Heart right ventricle (tissue), 16 donors: ENCODE results near the gene LRG1. TPM values are rescaled to one million over a fixed set of nuclear protein-coding genes. Genes with fewer than 3 reads are reported as not detected.
"Not testable (repeated sequence)": the region's sequence is repeated elsewhere in the genome, so short reads cannot be mapped to it uniquely, and the experiment has no call there.

Source experiments
- ATAC-seq, 8 donors: fragments of 200-7000 bp; cut with Tn5 transposase; one replicate each; pipeline ENCODE4 v1.9.1; 2020; ENCODE audit warnings: mild to moderate bottlenecking in 8 of 8, moderate library complexity in 8 of 8, moderate number of reproducible peaks in 1 of 8
- DNase-seq, 2 donors: peaks; one replicate each; pipeline ENCODE4 v3.0.0-alpha.2; 2020
- H3K27ac ChIP-seq, 10 donors: fragments of 200-600 bp; sonication (generic) in 2 of 10; one replicate each; pipeline versions ENCODE4 v1.5.0 to v1.8.0; 2020 to 2022; ENCODE audit warnings: mild to moderate bottlenecking in 3 of 10
- H3K27me3 ChIP-seq, 7 donors: fragments of 200-600 bp; one replicate each; pipeline ENCODE4 v1.8.0; 2021 to 2022; ENCODE audit warnings: mild to moderate bottlenecking in 2 of 7
- H3K36me3 ChIP-seq, 9 donors: fragments of 200-600 bp; sonication (generic) in 1 of 9; one replicate each; pipeline versions ENCODE4 v1.5.0 to v1.8.0; 2020 to 2022; ENCODE audit warnings: mild to moderate bottlenecking in 2 of 9
- H3K4me1 ChIP-seq, 9 donors: fragments of 200-600 bp; sonication (generic) in 1 of 9; one replicate each; pipeline versions ENCODE4 v1.5.0 to v1.8.0; 2020 to 2022; ENCODE audit warnings: mild to moderate bottlenecking in 4 of 9
- H3K4me3 ChIP-seq, 10 donors: fragments of 200-600 bp; sonication (generic) in 2 of 10; one replicate each; pipeline versions ENCODE4 v1.5.0 to v1.8.0; 2020 to 2022; ENCODE audit warnings: mild to moderate bottlenecking in 7 of 10, moderate library complexity in 2 of 10
- H3K9me3 ChIP-seq, 11 donors: fragments of 200-600 bp in 10 of 11; sonication (generic) in 2 of 11; one replicate each; pipeline versions ENCODE4 v1.5.0 to v1.8.0; 2013 to 2022; ENCODE audit warnings: mild to moderate bottlenecking in 2 of 11, control low read depth in 1 of 11, moderate library complexity in 1 of 11
- CTCF ChIP-seq, 9 donors: fragments of 200-600 bp; sonication (generic) in 2 of 9; IDR thresholded peaks; one replicate each; pipeline versions ENCODE4 v1.5.0 to v1.8.0; 2021 to 2022; ENCODE audit warnings: antibody characterized with exemption in 9 of 9, mild to moderate bottlenecking in 5 of 9, moderate library complexity in 1 of 9
- WGBS, 2 donors: extraction: QIAGEN DNeasy Blood & Tissue Kit; methylation state at CpG; one replicate each; pipeline ENCODE4 v1.1.7; 2013; ENCODE audit warnings: inconsistent platforms in 1 of 2; 5-methylcytosine and 5-hydroxymethylcytosine counted together
- intact Hi-C, 10 donors: fragments of 100-400 bp; cut with DNase I; formaldehyde crosslinking; loops; one replicate each; pipeline versions ENCODE4 v1.11.1 to v1.14.2; 2022
- polyA plus RNA-seq, 2 donors: library from polyadenylated mRNA; stranded (reverse); fragments of 200-250 nt; gene quantifications; one replicate each; pipeline ENCODE4 v1.2.3, GENCODE V29; 2013
- total RNA-seq, 10 donors: library from RNA; stranded (reverse); fragmentation: NEBNext Ultra II Directional in 3 of 10; extraction: Animal tissue kit (Norgen Biotek cat#: 25700) in 3 of 10; gene quantifications; one replicate each; pipeline versions ENCODE4 v1.2.1 to v1.2.4, GENCODE V29; 2021 to 2023
- donor health status: Arrhythmogenic right ventricular cardiomyopathy.
- donor health status: ischemic (EF 13 %, LVEDD 7.1; RV severe dilation, severe dysfunction).
- donor health status: healthy with polysubstance abuse.
- donor health status: DM: no; HTN: yes; CAD: no.
- donor health status: DM: no; HTN: no; CAD: no.
- donor health status: ischemic (EF 25% LVEDD 6.9; RV normal size, moderate dysfunction).
- donor health status: ischemic (EF 25% LVEDD 5.7; RV mildly dilated, moderate dysfunction).
- donor health status: healthy.
- donor health status: DM: yes; HTN: yes; CAD: no.
- donor health status: Ischemic cardiomyopathy.
- donor health status: ischemic (EF 35%, LVEDD 5.7; RV mildly dilated, moderate dysfunction).
- donor health status: nonischemic (EF 11% LVEDD 7.7; RV severe dilation, severe dysfunction).
- donor health status: DM: yes; HTN: yes; CAD: no.
- donor health status: PGD.
- donor health status: ischemic (EF 29% LVEDD 5.4; RV normal size, mild dysfunction).
- donor health status: nonischemic (EF 23%, LVEDD 6.1; RV moderate dilation, normal function).

The LRG1 gene
- total and polyA plus RNA-seq, 12 donors: 0.06 to 1.3 (median 0.29) TPM

GRCh38 chr19:4568886-4569285, 29.1 kb upstream of the LRG1 start:
- no peaks in the 10 kb centered on the region for H3K9me3 ChIP-seq
- H3K36me3 ChIP-seq: no peaks in the 10 kb centered on the region
- H3K4me3 ChIP-seq: no peak overlapping the region
- H3K27me3 ChIP-seq: peaks cover 0 to 6% (median under 1%) of the 10 kb centered on the region in 7 donors
- TF ChIP-seq CTCF (IDR thresholded peaks at IDR 0.05): no peak
- H3K27ac ChIP-seq: peak overlapping the region in 1 of 10 donors; percentile 79
- WGBS, 2 donors: 87 to 89% methylated on average over 7 of the region's 7 CpGs
- DNase-seq (no peak), ATAC-seq (no peak)
- intact Hi-C loops: no loop called here
- H3K4me1 ChIP-seq: peaks cover 0 to 33% (median 11%) of the 10 kb centered on the region in 9 donors

GRCh38 chr19:4567584-4568071, 27.8 kb upstream of the LRG1 start:
- peaks cover 0 to 38% (median 8%) of the 10 kb centered on the region in 9 donors for H3K4me1 ChIP-seq
- H3K4me3 ChIP-seq: peak overlapping the region in 2 of 10 donors; percentile 5 to 22
- 46 to 53% methylated on average over 14 of the region's 14 CpGs for WGBS, 2 donors
- peaks cover 0 to 6% (median 0%) of the 10 kb centered on the region in 7 donors for H3K27me3 ChIP-seq
- H3K9me3 ChIP-seq: no peaks in the 10 kb centered on the region
- DNase-seq: peak; percentile 80
- intact Hi-C loops: no loop called here
- TF ChIP-seq CTCF (IDR thresholded peaks at IDR 0.05): peak; percentile 69 to 88 (median 79)
- H3K27ac ChIP-seq: peak overlapping the region in 9 of 10 donors; percentile 34 to 79 (median 65)
- peak; percentile 74 to 93 (median 84) for ATAC-seq
- H3K36me3 ChIP-seq: no peaks in the 10 kb centered on the region

- Histone ChIP-seq H3K36me3 (no peaks in the 10 kb centered on the region), H3K9me3 (no peaks in the 10 kb centered on the region), H3K27ac (peak overlapping the region in 8 of 10 donors; percentile 34 to 79 (median 68)), H3K4me3 (peak overlapping the region in 1 of 10 donors; percentile 22), H3K27me3 (peaks cover 0 to 6% (median 0%) of the 10 kb centered on the region in 7 donors), H3K4me1 (peaks cover 0 to 40% (median 5%) of the 10 kb centered on the region in 9 donors)
- no peak for TF ChIP-seq CTCF (IDR thresholded peaks at IDR 0.05)
- WGBS, 2 donors: 93% methylated on average over 35 of the region's 35 CpGs
- intact Hi-C loops: no loop called here
- no peak for DNase-seq
- ATAC-seq: no peak
These were observed 26.7 kb upstream of the LRG1 start for GRCh38 chr19:4566402-4567051.

- H3K9me3 ChIP-seq, DNase-seq, H3K27ac ChIP-seq, H3K27me3 ChIP-seq, H3K36me3 ChIP-seq, H3K4me3 ChIP-seq, intact Hi-C loops: not testable (repeated sequence)
- ATAC-seq: peak in 1 of 8 donors; percentile 51
- 73 to 74% methylated on average over 5 of the region's 5 CpGs for WGBS, 2 donors
- peaks cover 0 to 44% (median 9%) of the 10 kb centered on the region in 9 donors for H3K4me1 ChIP-seq
These were observed 23.7 kb upstream of the LRG1 start for GRCh38 chr19:4563562-4563961.

- H3K9me3 ChIP-seq, H3K4me3 ChIP-seq, DNase-seq, H3K36me3 ChIP-seq, intact Hi-C loops, H3K27me3 ChIP-seq: not testable (repeated sequence)
- peak in 2 of 8 donors; percentile 24 to 71 for ATAC-seq
- 74 to 83% methylated on average over 7 of the region's 7 CpGs for WGBS, 2 donors
- peak overlapping the region in 2 of 10 donors; percentile 14 to 93 for H3K27ac ChIP-seq
- peaks cover 0 to 46% (median 13%) of the 10 kb centered on the region in 9 donors for H3K4me1 ChIP-seq
These were observed 22.2 kb upstream of the LRG1 start for GRCh38 chr19:4562085-4562484.
